ENCODE measurements around the gene DNM3.
"Not testable (repeated sequence)": the region's sequence is repeated elsewhere in the genome, so short reads cannot be mapped to it uniquely, and the experiment has no call there.

The DNM3 gene

DNA sequence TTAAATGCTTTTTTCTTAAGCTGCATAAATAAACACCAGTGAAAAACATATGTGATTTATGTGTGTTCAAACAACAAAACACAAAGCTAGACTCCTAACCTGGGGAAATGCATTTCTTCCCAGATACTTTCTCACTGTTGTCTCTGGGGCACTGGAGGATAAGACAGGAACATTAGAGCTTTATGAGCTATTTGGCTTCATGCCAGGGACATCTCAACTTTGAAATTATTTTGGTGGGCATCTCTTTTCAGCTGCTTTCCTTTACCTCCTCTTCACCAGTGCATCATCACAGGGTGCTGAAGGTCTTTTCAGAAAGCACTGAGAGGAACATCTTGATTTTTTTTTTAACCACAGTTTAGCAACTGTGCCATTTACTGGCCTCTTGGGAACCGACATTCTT, 212.9 kb downstream of the DNM3 start:
- no peak overlapping the region for H3K4me3 ChIP-seq (replicated peaks; ENCODE audit: low read depth, low read length)
- DNase-seq (ENCODE audit: extremely low read depth, low read depth) = no peak
- TF ChIP-seq, protein P1, sequence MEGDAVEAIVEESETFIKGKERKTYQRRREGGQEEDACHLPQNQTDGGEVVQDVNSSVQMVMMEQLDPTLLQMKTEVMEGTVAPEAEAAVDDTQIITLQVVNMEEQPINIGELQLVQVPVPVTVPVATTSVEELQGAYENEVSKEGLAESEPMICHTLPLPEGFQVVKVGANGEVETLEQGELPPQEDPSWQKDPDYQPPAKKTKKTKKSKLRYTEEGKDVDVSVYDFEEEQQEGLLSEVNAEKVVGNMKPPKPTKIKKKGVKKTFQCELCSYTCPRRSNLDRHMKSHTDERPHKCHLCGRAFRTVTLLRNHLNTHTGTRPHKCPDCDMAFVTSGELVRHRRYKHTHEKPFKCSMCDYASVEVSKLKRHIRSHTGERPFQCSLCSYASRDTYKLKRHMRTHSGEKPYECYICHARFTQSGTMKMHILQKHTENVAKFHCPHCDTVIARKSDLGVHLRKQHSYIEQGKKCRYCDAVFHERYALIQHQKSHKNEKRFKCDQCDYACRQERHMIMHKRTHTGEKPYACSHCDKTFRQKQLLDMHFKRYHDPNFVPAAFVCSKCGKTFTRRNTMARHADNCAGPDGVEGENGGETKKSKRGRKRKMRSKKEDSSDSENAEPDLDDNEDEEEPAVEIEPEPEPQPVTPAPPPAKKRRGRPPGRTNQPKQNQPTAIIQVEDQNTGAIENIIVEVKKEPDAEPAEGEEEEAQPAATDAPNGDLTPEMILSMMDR (IDR thresholded peaks at IDR 0.05; ENCODE audit: low read depth, low read length, missing control alignments) = no peak

DNA sequence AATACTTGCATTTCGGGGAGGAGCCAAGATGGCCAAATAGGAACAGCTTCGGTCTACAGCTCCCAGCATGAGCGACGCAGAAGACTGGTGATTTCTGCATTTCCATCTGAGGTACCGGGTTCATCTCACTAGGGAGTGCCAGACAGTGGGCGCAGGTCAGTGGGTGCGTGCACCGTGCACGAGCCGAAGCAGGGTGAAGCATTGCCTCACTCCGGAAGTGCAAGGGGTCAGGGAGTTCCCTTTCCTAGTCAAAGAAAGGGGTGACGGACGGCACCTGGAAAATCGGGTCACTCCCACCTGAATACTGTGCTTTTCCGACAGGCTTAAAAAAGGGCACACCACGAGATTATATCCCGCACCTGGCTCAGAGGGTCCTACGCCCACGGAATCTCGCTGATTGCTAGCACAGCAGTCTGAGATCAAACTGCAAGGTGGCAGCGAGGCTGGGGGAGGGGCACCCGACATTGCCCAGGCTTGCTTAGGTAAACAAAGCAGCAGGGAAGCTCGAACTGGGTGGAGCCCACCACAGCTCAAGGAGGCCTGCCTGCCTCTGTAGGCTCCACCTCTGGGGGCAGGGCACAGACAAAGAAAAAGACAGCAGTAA, 214.6 kb downstream of the DNM3 start:
- not testable (repeated sequence) for DNase-seq (ENCODE audit: extremely low read depth, low read depth); H3K4me3 ChIP-seq (replicated peaks; ENCODE audit: low read depth, low read length)

DNA sequence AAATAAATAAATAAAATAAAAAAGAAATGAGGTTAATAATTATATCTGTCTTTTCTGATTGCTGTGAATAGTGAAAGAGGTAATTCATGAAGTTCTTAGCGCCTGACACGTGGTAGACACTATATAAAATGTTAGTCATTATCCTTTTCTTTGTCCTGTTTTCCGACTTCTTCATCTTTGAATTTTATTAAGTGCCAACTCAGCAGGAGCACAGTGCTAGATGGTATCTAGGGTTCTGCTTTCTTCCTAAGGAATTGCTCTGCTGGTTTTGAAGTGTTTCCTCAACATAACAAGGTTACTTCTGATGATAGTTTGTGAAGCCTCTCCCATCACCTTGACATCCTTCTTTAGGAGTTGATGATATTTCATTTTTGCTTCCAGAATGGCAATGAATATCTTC, 227.0 kb downstream of the DNM3 start:
- H3K4me3 ChIP-seq (replicated peaks; ENCODE audit: low read depth, low read length) = no peak overlapping the region
- no peak for DNase-seq (ENCODE audit: extremely low read depth, low read depth)
- TF ChIP-seq, protein P1 (IDR thresholded peaks at IDR 0.05; ENCODE audit: low read depth, low read length, missing control alignments) = no peak

DNA sequence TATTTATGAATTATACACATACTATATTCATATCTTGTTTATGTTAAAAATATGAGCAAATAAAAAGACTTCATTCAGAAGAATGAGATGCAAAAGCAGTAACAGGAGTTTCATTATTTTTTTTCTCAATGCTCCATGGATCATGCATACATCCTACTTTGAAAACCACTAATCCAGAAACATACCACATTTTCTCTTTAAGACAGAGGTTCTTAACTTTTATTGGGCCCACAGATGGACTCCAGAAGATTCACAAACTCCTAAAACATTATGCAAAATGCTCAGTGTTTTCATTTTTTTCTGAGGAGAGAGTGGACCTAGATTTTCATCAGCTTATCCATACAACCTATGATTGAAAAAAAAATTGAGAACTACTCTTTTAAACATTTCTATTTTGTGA, 227.8 kb downstream of the DNM3 start:
- DNase-seq (ENCODE audit: extremely low read depth, low read depth) = no peak
- TF ChIP-seq, protein P1 (IDR thresholded peaks at IDR 0.05; ENCODE audit: low read depth, low read length, missing control alignments) = no peak
- H3K4me3 ChIP-seq (replicated peaks; ENCODE audit: low read depth, low read length) = no peak overlapping the region

DNA sequence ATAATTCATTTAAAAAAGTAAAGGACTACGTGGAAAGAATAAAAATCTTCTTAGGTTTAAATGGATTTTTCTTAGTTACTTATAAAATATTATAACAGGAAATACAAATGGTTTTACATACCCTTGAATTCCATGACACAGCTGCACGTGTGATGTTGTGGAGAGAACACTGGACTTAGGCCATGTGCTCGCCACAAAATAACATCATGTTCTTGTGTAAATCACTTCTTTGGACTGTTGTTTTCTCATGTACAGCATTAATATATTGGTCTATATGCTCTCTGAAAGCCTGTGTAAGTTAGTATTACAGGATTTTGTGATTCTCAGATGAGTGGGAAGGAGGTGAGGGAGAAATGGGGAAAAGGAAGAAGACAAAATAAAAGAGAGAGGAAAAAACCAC, 228.2 kb downstream of the DNM3 start:
- TF ChIP-seq, protein P1 (IDR thresholded peaks at IDR 0.05; ENCODE audit: low read depth, low read length, missing control alignments) = no peak
- DNase-seq (ENCODE audit: extremely low read depth, low read depth) = no peak
- no peak overlapping the region for H3K4me3 ChIP-seq (replicated peaks; ENCODE audit: low read depth, low read length)

DNA sequence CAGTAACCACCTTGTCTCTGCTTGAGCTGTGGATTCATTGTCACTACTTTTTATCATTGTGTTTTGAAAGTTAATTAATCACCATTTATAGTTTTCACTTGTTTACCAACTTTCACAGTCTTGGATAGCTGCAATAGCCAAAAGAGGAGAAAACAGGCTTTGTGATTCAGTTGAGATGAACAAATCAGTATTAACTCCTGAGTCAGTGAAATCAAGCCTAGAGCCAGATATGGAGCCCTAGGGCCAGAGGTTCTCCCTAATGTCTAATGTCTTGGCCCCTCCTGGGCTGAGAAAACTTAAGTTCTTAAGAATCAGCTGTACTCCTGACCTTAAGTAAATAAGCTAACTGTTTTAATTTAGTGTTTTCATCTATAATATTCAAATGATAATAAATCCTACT, 228.8 kb downstream of the DNM3 start:
- TF ChIP-seq, protein P1 (IDR thresholded peaks at IDR 0.05; ENCODE audit: low read depth, low read length, missing control alignments) = no peak

DNA sequence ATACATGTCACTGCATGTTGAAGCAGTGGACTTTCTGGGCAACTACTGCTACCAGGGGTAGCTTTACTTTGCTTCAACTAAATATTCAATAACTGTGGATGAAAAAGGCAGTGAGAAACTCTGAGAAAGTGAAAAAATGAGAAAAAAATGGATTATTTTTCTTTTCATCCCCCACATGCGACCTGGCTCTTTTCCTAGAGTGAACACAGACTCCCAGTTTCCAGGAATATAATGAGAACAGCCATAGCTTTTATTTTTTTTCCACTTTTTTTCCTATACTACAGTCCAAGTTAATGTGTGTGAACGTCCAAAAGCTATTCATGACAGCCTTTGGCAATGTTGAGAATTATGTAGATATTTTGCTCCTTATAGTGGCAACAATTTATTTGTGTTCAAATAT, 230.4 kb downstream of the DNM3 start:
- H3K4me3 ChIP-seq (replicated peaks; ENCODE audit: low read depth, low read length) = no peak overlapping the region
- no peak for DNase-seq (ENCODE audit: extremely low read depth, low read depth)
- TF ChIP-seq, protein P1 (IDR thresholded peaks at IDR 0.05; ENCODE audit: low read depth, low read length, missing control alignments) = no peak

More for the DNA sequence above, 228.8 kb downstream of the DNM3 start:
- no peak overlapping the region for H3K4me3 ChIP-seq (replicated peaks; ENCODE audit: low read depth, low read length)
- no peak for DNase-seq (ENCODE audit: extremely low read depth, low read depth)

DNA sequence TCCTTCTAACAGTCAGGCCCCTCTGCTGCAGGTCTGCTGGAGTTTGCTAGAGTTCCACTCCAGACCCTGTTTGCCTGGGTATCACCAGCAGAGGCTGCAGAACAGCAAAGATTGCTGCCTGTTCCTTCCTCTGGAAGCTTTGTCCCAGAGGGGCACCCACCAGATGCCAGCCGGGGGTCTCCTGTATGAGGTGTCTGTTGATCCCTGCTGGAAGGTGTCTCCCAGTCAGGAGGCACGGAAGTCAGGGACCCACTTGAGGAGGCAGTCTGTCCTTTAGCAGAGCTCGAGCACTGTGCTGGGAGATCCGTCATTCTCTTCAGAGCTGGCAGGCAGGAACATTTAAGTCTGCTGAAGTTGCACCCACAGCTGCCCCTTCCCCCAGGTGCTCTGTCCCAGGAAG, 238.6 kb downstream of the DNM3 start:
- not testable (repeated sequence) for H3K4me3 ChIP-seq (replicated peaks; ENCODE audit: low read depth, low read length); DNase-seq (ENCODE audit: extremely low read depth, low read depth)
